Kidney epithelial cell (primary cell): ENCODE data around the gene PASK. TPM values are rescaled to one million over a fixed set of nuclear protein-coding genes. Genes with fewer than 3 reads are reported as not detected.

Experiments
- DNase-seq: peaks from one replicate; pipeline ENCODE4 v3.0.0-alpha.2; 2010; ENCODE audit warnings: low read depth
- H3K27me3 ChIP-seq: 2 replicates; pipeline ENCODE4 v1.6.0; 2011; ENCODE audit warnings: low read length; ENCODE audit not compliant: control insufficient read depth, insufficient read depth
- H3K36me3 ChIP-seq: 2 replicates; pipeline ENCODE4 v1.5.1; 2011; ENCODE audit warnings: low read length; ENCODE audit not compliant: control insufficient read depth, insufficient read depth
- H3K4me3 ChIP-seq: 2 replicates; pipeline ENCODE4 v1.5.1; 2011; ENCODE audit warnings: low read depth, mild to moderate bottlenecking, control low read depth, low read length
- CTCF ChIP-seq: IDR thresholded peaks from 2 replicates; pipeline ENCODE4 v1.5.1; 2011; ENCODE audit warnings: mild to moderate bottlenecking, moderate library complexity, low read length, control low read depth, inconsistent platforms; ENCODE audit not compliant: insufficient read depth, poor library complexity, severe bottlenecking
- total RNA-seq: library from RNA; depleted of rRNA; stranded (reverse); fragments of >200 nt; gene quantifications from 2 replicates; pipeline ENCODE4 v1.2.3, GENCODE V29; 2015

PASK gene
- total RNA-seq, 1 donor from 2014 or later = 8.3 TPM

- Histone ChIP-seq H3K36me3 (no peaks in the 10 kb centered on the region), H3K4me3 (no peak overlapping the region), H3K27me3 (no peaks in the 10 kb centered on the region)
- no peak for TF ChIP-seq CTCF
- DNase-seq = no peak
Observed at GRCh38 chr2:241087420-241088268, 61.6 kb downstream of the PASK start.

- Histone ChIP-seq H3K4me3 (no peak overlapping the region), H3K36me3 (no peaks in the 10 kb centered on the region), H3K27me3 (no peaks in the 10 kb centered on the region)
- no peak for TF ChIP-seq CTCF
- no peak for DNase-seq
Observed at GRCh38 chr2:241084856-241085444, 64.3 kb downstream of the PASK start.

GRCh38 chr2:241083091-241083415 lies 66.2 kb downstream of the PASK start:
- Histone ChIP-seq H3K27me3 (no peaks in the 10 kb centered on the region), H3K4me3 (no peak overlapping the region), H3K36me3 (no peaks in the 10 kb centered on the region)
- no peak for DNase-seq
- TF ChIP-seq CTCF = no peak

GRCh38 chr2:241082341-241083090 lies 66.8 kb downstream of the PASK start:
- H3K27me3 ChIP-seq = no peaks in the 10 kb centered on the region
- H3K36me3 ChIP-seq = no peaks in the 10 kb centered on the region
- no peak overlapping the region for H3K4me3 ChIP-seq
- DNase-seq = no peak
- TF ChIP-seq CTCF = no peak

GRCh38 chr2:241081643-241082340 lies 67.5 kb downstream of the PASK start:
- no peaks in the 10 kb centered on the region for H3K27me3 ChIP-seq
- DNase-seq = no peak
- no peak for TF ChIP-seq CTCF

More at GRCh38 chr2:241081643-241082340, 67.5 kb downstream of the PASK start:
- Histone ChIP-seq H3K4me3 (no peak overlapping the region), H3K36me3 (no peaks in the 10 kb centered on the region)
